HG03039 (cell line): ENCODE measurements around the gene DQX1.

Source experiments
- ATAC-seq: cut with Tn5 transposase; IDR thresholded peaks from one replicate; pipeline ENCODE4 v1.9.1; 2021; ENCODE audit warnings: mild to moderate bottlenecking, moderate library complexity; ENCODE audit not compliant: unreplicated experiment

The DQX1 gene

GRCh38 chr2:74555610-74556103 lies 29.6 kb upstream of the DQX1 start:
- no peak for ATAC-seq

GRCh38 chr2:74554820-74555531 lies 28.9 kb upstream of the DQX1 start:
- peak; percentile 32 for ATAC-seq

- peak; percentile 39 for ATAC-seq
Observed at GRCh38 chr2:74553892-74554819, 28.1 kb upstream of the DQX1 start, which contains the start of the genes DOK1 and LOXL3. TSS of gene DOK1 (plus strand) at chr2:74554720. CDS start at chr2:74554755, 35 bp downstream. TSS of gene LOXL3 (minus strand) at chr2:74553942. CDS start at chr2:74552634, 1,308 bp downstream.

GRCh38 chr2:74552914-74553811 lies 27.1 kb upstream of the DQX1 start:
- no peak for ATAC-seq

- no peak for ATAC-seq
Observed at GRCh38 chr2:74551942-74552913, 26.2 kb upstream of the DQX1 start.

GRCh38 chr2:74551530-74551929 lies 25.5 kb upstream of the DQX1 start:
- ATAC-seq: no peak

GRCh38 chr2:74550231-74550630 lies 24.2 kb upstream of the DQX1 start:
- ATAC-seq: no peak

- no peak for ATAC-seq
Observed at GRCh38 chr2:74548900-74549826, 23.1 kb upstream of the DQX1 start.

- no peak for ATAC-seq
Observed at GRCh38 chr2:74548285-74548899, 22.4 kb upstream of the DQX1 start.

GRCh38 chr2:74546004-74546403 lies 20.0 kb upstream of the DQX1 start:
- no peak for ATAC-seq

GRCh38 chr2:74544634-74545033 lies 18.6 kb upstream of the DQX1 start:
- ATAC-seq: no peak

GRCh38 chr2:74542978-74543377 lies 16.9 kb upstream of the DQX1 start:
- no peak for ATAC-seq

GRCh38 chr2:74540291-74540690 lies 14.3 kb upstream of the DQX1 start:
- no peak for ATAC-seq

- ATAC-seq: no peak
Observed at GRCh38 chr2:74538881-74539339, 12.9 kb upstream of the DQX1 start.

GRCh38 chr2:74537140-74537539 lies 11.1 kb upstream of the DQX1 start:
- no peak for ATAC-seq

- ATAC-seq: no peak
Observed at GRCh38 chr2:74536166-74536950, 10.3 kb upstream of the DQX1 start.

- ATAC-seq: no peak
Observed at GRCh38 chr2:74535440-74535965, 9.5 kb upstream of the DQX1 start.
